Left hindlimb (tissue), 1 donor: ENCODE measurements around the gene EPB41L1.

Experiments used
- DNase-seq: peaks from one replicate; pipeline ENCODE4 v3.0.0-alpha.2; 2018

EPB41L1 gene

GRCh38 chr20:36266189-36266588 lies 111.6 kb downstream of the EPB41L1 start:
- no peak for DNase-seq

- DNase-seq = no peak
Observed at GRCh38 chr20:36267605-36268381, 113.3 kb downstream of the EPB41L1 start.

DNA sequence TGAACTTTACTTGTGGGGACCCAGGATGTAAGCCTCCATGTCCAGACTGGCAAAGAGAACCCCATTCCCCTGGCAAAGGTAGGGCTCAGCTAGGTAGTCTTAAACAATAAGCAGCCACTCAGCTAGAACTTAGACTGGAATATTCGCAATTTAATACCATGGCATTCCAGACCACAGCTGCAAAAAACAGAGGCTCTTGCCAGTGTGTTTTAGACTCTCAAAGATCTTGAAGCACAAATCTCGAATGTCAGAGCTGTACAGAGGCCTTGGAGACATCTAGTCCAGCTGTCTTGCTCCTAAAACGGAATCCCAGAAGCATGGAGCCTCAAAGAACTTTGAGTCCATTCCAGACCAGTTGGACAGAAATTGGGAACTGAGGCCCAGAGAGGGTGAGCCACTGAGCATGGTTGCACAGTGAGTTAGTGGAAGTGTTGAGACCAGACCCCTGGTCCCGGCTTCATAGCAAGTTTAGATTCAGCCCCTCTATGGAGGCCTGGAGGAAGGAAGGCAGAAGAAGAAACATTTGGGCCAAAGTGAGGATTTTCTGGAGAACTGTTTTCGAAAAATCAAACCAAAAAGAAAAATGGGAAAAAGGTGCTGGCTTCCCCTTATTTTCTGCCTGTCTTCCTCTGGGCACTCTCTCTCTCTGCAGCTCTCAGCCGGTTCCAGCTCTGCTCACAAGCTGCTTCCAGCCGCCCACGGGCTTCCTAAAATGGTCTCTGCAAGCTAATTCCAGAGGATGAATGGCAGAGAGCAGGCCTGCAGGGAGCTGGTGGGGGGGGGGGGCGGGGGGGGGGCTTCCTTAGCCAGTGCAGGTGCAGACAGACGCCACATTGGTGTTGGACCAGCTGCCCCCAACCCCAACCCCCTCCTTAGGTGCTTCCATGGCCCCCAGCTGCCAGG lies 114.2 kb downstream of the EPB41L1 start:
- DNase-seq = no peak

DNA sequence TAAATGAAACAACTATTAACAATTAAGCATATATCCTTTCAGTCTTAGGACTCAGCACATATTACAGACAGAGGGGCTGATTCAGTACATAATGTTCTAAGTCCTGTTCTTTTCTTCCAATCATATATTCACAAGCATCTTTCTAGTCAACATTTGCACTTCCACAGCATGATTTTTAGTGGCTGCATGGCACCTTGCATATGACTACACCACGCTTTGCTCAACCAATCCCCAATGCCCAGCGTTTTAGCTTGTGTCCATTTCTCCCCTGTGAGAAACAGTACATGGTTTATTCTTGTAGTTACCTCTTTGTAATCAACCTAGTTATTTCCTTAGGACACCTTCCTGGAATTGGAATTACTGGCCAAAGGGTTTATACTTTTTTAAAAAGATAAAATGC lies 115.0 kb downstream of the EPB41L1 start:
- DNase-seq = no peak

GRCh38 chr20:36270744-36271638 lies 116.5 kb downstream of the EPB41L1 start:
- DNase-seq = no peak

DNA sequence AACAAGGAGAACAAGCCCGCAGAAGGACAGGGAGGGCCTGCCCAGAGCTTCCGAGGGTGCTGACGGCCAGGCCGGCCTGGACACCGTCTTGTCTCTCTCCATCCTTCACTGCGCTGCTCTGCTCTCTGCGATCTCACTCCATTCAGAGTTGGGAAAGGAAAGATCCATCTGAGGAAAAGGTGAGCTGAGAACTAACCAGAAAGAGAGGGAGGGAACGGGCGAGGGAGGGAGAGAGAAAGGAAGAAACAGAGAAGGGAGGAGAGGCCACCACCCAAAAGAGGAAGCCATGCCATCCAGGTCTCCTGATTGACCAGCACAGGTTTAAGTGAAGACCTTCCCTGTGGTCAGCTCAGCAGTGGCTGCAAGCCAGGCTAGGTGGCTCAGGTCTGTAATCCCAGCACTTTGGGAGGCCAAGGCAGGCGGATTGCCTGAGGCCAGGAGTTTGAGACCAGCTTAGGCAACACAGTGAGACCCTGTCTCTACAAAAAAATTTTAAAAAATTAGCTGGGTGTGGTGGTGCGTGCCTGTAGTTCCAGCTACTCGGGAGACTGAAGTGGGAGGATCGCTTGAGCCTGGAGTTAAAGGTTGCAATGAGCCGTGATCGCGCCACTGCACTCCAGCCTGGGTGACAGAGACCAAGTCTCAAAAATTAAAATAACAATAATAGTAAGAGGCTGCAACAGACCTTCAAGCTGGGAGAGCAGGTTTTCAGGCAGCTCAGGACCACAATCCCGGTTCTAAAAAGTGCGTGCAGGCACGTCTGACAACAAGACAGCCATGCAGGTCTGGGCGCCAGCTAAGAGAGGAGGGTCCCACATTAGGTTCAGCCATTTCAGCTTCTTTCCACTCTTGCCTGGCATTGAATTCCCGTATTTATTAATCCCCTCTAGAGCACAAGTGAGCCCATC lies 117.4 kb downstream of the EPB41L1 start:
- DNase-seq = no peak

- DNase-seq = no peak
Observed at GRCh38 chr20:36272547-36273220, 118.1 kb downstream of the EPB41L1 start.

DNA sequence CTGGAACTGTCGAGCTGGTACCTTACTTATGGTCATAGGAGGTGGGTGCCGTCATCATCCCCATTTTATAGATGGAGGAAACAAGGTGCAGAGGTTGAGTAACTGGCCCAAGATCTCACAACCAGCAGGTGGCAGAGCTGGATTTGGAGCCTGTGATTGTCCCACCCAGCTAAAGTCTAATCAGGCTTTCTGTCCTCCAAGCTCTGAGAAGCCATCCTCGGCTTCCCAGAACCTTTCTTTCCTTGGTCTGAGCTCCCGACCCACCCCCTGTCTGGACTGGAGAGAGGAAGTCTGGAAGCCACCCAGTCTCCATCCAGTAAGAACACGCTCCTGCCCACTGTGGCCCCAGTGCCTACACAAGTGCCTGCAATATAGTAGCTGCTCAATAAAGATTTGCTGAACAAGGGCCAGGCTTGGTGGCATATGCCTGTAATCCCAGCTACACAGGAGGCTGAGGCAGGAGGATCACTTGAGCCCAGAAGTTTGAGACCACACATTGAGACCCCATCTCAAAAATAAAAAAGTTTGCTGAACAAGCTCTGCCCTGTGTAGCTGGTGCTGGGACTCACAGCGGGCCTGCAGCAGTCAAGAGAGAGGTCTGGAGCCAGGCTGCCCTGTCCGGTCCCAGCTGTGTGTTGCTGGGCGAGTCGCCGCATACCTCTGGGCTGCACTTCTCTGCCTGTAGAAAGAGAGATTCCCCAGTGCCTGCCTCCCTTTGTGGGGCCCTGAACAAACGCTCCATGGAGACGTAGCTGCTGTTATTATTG lies 119.1 kb downstream of the EPB41L1 start:
- no peak for DNase-seq

DNA sequence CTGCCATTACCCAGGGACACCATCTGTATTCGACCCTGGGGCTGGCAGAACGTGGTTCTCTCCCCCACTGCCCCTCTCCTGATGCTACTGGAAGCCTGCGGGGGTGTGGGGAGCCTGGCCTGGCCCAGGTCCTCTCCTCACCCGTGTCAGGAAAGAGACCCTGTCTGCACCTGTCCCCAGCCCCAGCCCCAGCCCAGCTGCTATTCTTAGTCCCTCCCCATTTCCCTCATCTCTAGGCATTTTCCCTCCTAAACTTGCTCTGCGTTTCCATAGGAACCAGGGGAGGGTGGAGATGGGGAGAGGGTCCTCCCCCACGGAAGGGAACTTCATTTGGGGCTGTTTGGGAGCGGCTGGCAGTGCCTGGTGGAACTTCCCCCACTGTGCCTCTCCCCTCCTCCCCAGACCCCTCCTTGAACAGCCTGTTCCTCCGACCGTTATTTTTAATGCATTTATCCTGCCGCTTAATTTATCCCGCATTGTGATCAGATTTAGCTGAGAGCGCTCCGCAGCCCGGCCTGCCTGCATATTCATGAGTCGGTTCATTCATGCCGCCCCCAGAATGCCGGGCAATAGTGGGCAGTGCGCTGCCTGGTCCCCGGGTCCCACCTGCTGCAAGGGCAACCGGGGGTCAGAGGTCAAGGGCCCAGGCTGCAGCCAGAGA lies 119.8 kb downstream of the EPB41L1 start:
- DNase-seq = no peak

GRCh38 chr20:36275011-36275410 lies 120.5 kb downstream of the EPB41L1 start:
- DNase-seq = no peak

- no peak for DNase-seq
Observed at GRCh38 chr20:36275441-36276189, 121.1 kb downstream of the EPB41L1 start.

DNA sequence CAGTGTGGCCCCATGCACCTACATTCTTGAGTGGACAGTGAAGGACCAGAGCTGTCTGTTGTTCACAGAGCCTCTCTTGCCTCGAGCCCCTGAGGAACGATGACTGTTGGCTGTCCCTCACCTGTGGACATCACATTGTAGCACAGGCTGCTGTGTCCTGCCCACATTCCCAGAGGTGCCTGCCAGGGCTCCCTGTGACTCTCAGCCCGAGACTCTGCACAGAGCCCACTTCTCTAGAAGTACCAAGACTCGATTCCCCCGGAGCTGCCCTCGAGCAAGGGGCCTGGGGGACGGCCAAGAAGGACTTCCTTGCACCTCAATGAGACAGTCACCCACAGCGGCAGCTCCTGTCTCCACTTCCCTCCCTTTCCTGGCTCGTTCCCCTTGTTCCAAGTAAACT lies 123.0 kb downstream of the EPB41L1 start:
- no peak for DNase-seq

DNA sequence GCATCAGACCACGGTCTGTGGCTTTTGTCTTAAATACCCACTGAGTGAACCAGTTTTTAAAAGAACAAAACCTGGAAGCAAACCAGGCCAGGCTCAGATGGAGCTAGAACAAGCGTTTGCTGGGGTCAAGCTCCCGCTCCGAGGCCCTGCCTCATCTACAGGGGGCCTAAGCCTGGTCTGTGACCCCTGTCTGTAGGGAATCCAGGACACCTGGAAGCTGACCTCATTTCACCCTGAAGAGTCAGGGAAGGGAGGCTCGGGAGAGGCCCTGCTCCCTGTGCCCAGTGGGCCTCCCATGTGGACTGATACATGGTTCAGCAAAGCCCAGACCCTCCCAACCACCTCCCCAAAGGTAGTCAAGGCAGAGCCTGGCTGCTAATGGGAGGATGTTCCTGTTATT lies 124.8 kb downstream of the EPB41L1 start:
- DNase-seq = no peak

- DNase-seq = no peak
Observed at GRCh38 chr20:36279776-36280175, 125.2 kb downstream of the EPB41L1 start.

DNA sequence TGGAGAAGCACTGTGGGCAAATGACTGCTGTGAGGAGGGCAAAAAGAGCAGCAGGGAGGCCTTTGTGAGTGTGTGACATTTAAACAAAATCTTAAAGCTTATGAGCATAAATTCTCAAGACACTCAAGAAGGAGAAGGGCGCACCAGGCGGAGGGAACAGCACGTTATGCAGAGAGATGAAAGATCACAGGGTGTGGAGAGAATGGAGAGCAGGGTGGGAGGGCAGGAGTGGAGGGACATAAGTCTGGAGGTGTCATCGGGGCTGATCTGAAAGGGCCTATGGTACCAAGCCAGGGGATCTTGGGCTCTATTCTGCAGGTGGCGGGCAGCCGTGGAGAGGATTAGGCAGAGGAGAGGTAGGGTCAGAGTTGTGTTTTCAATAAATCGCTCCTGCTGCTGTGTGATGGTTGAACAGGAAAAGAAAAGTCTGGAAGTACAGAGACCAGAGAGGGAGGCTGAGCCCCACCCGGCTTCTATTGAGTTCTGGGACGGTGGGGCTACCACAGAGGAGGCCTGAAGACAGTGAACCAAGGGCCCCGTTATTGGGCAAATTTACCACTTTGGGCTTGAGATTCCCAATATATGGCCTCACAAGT lies 127.3 kb downstream of the EPB41L1 start:
- no peak for DNase-seq
